Measurements from ENCODE around the gene GATA5.

GATA5 gene

GRCh38 chr20:62511915-62512610 lies 36.3 kb upstream of the GATA5 start:
- no peak overlapping the region for H3K27ac ChIP-seq (replicated peaks)
- peaks cover 16% of the 10 kb centered on the region for H3K27me3 ChIP-seq (ENCODE audit: insufficient read depth, poor library complexity, severe bottlenecking)
- DNase-seq (ENCODE audit: low read depth in 1 of 2, low spot score in 1 of 2): no peak
- TF ChIP-seq CTCF (IDR thresholded peaks at IDR 0.05; ENCODE audit: insufficient read depth, low read length): no peak
- H3K4me3 ChIP-seq (replicated peaks; ENCODE audit: insufficient read depth, low read length): no peak overlapping the region

DNA sequence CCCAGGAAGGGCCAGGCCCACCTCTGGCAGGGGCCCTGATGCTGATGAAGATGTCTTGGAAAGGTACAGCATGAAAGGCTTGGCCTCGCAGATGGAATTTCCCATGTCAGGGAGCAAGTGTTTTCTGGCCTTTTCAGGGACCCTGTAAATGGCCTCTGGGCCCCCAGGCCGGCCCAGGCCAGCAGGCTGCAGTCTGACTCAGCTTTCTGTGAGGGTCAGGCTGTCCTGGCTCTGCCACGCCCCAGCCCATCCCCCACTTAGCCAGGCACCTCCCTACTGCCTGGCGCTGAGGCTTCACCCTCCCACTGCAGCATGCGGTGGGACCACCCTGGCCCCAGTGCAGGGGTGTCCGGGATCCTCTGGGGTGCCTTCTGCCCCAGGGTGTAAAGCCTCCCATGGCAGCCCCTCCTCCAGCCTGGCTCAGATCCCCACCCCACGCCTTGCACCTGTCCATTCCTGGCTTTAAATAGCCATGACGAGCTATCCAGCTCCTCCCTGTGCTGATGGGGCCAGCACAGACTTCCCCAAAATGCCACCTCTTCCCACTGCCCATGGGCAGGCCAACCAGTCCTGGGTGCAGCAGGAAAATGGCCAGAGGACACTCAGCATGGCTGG lies 35.6 kb upstream of the GATA5 start:
- peaks cover 16% of the 10 kb centered on the region for H3K27me3 ChIP-seq (ENCODE audit: insufficient read depth, poor library complexity, severe bottlenecking)
- no peak for DNase-seq (ENCODE audit: low read depth in 1 of 2, low spot score in 1 of 2)
- H3K4me3 ChIP-seq (replicated peaks; ENCODE audit: insufficient read depth, low read length): no peak overlapping the region
- TF ChIP-seq POLR2AphosphoS5 (IDR thresholded peaks at IDR 0.05; ENCODE audit: low read depth) (no peak), SPI1 (IDR thresholded peaks at IDR 0.05; ENCODE audit: borderline replicate concordance, low read depth) (no peak), GABPA (IDR thresholded peaks at IDR 0.05; ENCODE audit: low read depth) (no peak), CTCF (IDR thresholded peaks at IDR 0.05; ENCODE audit: insufficient read depth, low read length) (no peak)
- TF ChIP-seq, protein P1, sequence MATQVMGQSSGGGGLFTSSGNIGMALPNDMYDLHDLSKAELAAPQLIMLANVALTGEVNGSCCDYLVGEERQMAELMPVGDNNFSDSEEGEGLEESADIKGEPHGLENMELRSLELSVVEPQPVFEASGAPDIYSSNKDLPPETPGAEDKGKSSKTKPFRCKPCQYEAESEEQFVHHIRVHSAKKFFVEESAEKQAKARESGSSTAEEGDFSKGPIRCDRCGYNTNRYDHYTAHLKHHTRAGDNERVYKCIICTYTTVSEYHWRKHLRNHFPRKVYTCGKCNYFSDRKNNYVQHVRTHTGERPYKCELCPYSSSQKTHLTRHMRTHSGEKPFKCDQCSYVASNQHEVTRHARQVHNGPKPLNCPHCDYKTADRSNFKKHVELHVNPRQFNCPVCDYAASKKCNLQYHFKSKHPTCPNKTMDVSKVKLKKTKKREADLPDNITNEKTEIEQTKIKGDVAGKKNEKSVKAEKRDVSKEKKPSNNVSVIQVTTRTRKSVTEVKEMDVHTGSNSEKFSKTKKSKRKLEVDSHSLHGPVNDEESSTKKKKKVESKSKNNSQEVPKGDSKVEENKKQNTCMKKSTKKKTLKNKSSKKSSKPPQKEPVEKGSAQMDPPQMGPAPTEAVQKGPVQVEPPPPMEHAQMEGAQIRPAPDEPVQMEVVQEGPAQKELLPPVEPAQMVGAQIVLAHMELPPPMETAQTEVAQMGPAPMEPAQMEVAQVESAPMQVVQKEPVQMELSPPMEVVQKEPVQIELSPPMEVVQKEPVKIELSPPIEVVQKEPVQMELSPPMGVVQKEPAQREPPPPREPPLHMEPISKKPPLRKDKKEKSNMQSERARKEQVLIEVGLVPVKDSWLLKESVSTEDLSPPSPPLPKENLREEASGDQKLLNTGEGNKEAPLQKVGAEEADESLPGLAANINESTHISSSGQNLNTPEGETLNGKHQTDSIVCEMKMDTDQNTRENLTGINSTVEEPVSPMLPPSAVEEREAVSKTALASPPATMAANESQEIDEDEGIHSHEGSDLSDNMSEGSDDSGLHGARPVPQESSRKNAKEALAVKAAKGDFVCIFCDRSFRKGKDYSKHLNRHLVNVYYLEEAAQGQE (IDR thresholded peaks at IDR 0.05; ENCODE audit: insufficient replicate concordance, low read depth): no peak
- no peak overlapping the region for H3K27ac ChIP-seq (replicated peaks)

GRCh38 chr20:62508641-62509051 lies 32.9 kb upstream of the GATA5 start:
- Histone ChIP-seq H3K27ac (replicated peaks) (no peak overlapping the region), H3K4me3 (replicated peaks; ENCODE audit: insufficient read depth, low read length) (no peak overlapping the region), H3K27me3 (ENCODE audit: insufficient read depth, poor library complexity, severe bottlenecking) (peaks cover 13% of the 10 kb centered on the region)
- TF ChIP-seq, protein P1 (IDR thresholded peaks at IDR 0.05; ENCODE audit: insufficient replicate concordance, low read depth): no peak
- TF ChIP-seq CTCF (IDR thresholded peaks at IDR 0.05; ENCODE audit: insufficient read depth, low read length): no peak
- TF ChIP-seq SPI1 (IDR thresholded peaks at IDR 0.05; ENCODE audit: borderline replicate concordance, low read depth): no peak
- TF ChIP-seq GABPA (IDR thresholded peaks at IDR 0.05; ENCODE audit: low read depth): no peak
- TF ChIP-seq POLR2AphosphoS5 (IDR thresholded peaks at IDR 0.05; ENCODE audit: low read depth): no peak
- DNase-seq (ENCODE audit: low read depth in 1 of 2, low spot score in 1 of 2): no peak
